ENCODE data around the gene NPIPA8.
"Not testable (repeated sequence)": the region's sequence is repeated elsewhere in the genome, so short reads cannot be mapped to it uniquely, and the experiment has no call there.

Gene NPIPA8

GRCh38 chr16:18336636-18337035, at the start of gene NPIPA8:
TSS of gene NPIPA8 (minus strand) at chr16:18336736. CDS start at chr16:18332662, 4,074 bp downstream.
- not testable (repeated sequence) for DNase-seq

GRCh38 chr16:18385285-18385684, 48.7 kb upstream of the NPIPA8 start:
- not testable (repeated sequence) for DNase-seq

DNA sequence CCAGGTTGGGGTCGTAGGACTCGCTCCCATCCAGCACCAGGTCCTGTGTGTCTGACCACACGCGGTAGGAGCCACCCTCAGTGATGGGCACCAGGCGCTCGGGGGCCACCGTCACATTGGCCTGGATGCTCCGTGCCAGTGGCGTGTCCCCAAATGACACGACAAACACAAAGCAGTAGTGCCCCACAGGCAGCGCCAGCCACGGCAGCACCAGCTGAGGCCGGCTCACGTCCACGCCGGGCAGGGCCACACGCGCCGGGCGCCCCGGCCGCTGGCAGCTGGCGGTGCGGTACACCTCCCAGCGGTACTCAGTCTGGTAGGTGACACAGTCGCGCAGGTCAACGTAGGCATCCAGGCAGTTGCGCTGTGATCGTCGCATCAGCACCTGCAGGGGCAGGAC, 48.3 kb upstream of the NPIPA8 start:
- not testable (repeated sequence) for DNase-seq

DNA sequence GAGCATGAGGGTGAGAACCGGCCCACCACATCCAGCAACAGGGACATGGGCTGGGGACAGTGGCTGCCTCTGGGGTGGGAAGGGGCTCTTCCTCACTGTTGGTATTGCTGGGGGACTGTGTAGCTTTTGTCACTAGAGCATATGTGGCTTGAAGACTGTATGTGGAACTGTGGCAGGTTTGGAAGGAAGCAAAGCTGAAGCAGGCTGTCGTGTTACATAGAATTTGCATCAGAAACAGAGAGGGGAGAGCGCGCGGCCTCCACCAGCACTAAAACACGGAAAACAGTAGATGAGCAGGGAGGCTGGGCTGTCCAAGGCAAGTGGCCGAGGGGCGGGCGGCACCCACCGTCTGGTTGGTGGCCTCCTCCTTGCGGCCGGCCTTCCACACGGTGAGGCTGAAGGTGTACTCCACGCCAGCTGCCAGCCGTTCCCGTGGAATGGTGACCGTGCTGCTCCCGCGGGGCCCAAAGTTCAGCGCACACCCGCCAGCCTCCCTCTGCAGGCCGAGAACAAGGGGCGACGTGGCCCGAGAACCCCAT, 47.6 kb upstream of the NPIPA8 start:
- DNase-seq, result not testable (repeated sequence)

DNA sequence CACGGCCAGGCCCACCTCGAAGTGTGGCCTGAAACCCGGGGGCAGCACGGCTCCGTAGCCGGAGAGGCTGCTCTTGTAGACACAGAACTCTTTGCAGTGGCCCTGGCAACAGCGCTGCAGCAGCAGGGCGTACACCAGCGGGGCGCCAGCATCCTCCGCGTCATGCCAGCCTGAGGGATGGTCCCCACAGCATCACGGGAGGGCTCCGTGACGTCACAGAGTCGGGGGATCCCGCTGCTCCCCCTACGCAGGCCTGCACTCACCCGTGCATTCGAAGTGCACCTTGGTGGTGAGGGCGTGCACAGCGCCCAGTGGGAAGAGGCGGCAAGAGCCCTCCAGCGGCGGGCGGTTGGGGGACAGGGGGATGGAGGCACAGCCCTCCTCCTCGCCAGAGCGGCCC, 46.2 kb upstream of the NPIPA8 start:
- DNase-seq, result not testable (repeated sequence)

DNA sequence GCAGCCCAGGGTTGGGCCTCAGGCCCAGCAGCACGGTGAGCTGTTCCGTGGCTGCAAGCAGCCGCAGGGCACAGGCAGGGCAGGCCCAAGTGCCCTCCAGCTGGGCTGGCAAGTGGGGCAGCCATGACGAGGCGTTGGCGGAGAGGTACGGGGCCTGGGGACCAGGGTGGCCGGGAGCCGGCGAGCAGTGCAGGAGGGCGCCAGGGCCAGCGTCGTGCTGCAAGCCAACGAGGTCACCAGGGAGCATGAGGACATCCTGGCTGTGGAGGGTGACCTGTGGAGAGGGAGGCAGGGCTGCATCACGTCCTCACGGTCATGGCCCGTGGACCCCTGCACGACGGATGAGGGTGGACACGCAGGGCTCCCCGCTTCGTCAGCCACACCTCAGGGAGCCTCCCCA, 11.2 kb upstream of the NPIPA8 start:
- DNase-seq, result not testable (repeated sequence)

DNA sequence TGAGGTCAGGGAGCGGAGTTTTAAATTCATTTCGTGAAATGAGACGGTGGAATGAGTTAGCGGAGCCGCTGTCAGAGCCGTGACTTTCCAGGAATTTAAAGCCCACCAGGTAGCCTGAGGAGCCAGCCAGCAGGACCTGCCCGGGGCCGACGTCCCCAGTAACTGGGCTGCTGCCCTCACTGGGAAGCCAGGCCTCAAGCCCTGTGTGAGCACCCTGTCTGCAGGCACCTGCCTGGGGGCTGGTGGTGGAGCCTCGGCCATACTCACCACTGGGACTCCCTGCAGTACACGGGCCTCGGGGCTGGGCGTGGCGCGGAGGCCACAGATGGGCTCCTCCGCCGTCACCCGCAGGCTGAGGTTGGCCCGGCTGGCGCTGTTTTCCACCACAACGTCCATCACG, 10.5 kb upstream of the NPIPA8 start:
- not testable (repeated sequence) for DNase-seq

- not testable (repeated sequence) for DNase-seq
Observed at GRCh38 chr16:18344634-18345033, 8.1 kb upstream of the NPIPA8 start.

- not testable (repeated sequence) for DNase-seq
Observed at GRCh38 chr16:18341986-18342385, 5.5 kb upstream of the NPIPA8 start.

DNA sequence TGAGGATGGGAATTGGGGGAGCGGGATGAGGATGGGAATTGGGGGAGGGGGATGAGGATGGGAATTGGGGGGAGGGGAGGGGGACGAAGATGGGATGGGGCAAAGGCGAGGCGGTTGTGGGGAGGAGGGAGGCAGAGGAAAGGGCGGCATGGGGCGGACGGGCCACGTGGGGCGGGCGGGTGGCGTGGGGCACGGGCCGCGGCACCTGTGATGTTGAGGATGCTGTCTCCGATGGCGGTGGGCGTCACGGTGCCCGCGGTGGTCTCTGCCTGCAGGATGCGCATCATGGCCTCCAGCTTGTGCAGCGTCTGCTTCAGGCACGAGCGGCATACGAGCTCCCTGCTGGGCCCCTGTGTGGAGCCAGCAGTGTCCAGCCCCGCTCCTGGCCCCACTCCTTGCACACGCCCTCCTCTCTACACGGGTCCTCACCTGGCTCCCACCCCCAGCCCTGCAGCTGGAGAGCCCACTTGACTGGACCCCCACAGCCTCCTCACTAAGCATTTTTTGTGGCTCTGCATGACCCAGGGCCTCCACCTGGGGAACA, 5.0 kb upstream of the NPIPA8 start:
- not testable (repeated sequence) for DNase-seq

DNA sequence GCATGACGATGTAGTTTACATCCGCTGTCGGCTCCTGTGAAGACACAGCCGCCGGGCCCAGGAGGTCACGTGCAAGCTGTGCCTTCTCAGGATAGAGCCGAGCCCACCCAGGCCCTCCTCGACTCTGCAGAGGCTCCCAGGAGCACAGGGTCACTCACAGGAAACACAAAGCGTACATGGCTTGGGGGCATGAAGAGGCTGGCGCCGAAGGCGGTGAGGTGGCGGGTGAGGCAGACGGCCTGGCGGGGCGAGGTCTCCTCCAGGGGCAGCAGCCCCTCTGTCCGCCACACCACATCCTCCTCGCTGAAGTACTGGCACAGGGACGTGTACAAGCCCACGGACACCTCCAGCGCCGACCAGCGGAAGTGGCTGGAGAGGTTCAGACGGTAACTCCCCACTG, 2.7 kb upstream of the NPIPA8 start:
- not testable (repeated sequence) for DNase-seq

- not testable (repeated sequence) for DNase-seq
Observed at GRCh38 chr16:18311811-18312210, 24.7 kb downstream of the NPIPA8 start.

GRCh38 chr16:18309159-18309558, 27.4 kb downstream of the NPIPA8 start:
- DNase-seq, result not testable (repeated sequence)

DNA sequence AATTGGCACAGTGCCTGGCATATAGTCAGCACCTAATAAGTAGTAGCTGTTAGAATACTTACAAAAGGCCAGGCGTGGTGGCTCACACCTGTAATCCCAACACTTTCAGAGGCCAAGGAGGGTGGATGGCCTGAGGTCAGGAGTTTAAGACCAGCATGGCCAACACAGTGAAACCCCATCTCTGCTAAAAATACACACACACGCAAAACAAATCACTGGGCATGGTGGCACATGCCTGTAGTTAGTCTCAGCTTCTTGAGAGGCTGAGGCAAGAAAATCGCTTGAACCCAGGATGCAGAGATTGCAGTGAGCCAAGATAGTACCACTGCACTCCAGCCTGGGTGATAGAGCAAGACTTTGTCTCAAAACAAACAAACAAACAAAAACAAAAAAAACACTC, 29.3 kb downstream of the NPIPA8 start:
- not testable (repeated sequence) for DNase-seq

- not testable (repeated sequence) for DNase-seq
Observed at GRCh38 chr16:18306066-18306465, 30.5 kb downstream of the NPIPA8 start.

DNA sequence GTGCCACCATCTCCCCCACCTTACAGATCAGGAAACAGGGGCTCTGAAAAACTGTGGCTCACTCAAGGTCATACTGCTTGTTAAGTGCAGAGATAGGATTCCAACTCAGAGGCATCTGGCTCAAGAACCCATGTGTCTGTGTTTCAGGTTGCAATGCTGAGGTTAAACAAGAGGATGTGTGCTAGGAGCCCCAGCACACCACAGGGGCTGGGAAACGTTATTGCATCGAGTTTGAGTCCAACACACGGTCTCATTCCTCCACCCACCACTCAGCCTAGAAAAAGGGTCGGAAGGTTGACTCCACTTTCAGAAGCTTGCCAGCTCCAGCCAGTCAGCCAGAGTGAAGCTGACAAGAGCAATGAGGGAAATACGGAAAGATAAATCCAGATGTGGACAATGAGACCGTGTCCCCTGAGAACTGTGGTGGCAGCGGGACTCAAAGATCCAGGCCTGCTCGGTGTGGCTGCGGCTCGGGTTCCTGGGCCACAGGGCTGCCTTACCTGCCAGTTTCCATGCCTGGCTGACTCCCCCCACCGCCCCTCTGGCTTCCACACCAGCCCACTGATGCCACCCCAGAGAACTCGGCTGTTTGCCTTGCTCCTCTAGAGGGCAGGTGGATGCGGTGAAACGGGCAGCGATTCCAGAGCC, 33.4 kb downstream of the NPIPA8 start:
- not testable (repeated sequence) for DNase-seq

DNA sequence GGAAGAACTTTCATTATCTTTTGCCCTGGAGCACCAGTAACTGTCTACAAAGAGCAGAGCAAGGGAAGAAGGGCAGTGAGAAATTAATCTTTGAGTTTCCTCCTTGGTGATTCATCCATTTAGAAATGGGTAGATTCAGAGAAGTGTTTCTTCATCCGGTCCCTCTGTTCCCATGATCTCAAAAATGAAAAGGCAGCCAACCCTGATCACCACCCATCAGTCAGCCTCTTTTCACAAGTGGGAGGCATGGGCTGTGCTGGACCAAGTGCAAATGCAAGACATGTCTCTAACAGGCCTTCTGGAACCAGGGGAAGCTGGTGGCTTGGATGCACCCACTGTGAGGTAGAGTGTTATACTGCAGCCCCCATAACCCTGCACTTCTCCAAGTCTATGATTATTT, 38.8 kb downstream of the NPIPA8 start:
- not testable (repeated sequence) for DNase-seq

GRCh38 chr16:18296931-18297330, 39.6 kb downstream of the NPIPA8 start:
- not testable (repeated sequence) for DNase-seq

GRCh38 chr16:18294371-18294770, 42.2 kb downstream of the NPIPA8 start:
- DNase-seq, result not testable (repeated sequence)

DNA sequence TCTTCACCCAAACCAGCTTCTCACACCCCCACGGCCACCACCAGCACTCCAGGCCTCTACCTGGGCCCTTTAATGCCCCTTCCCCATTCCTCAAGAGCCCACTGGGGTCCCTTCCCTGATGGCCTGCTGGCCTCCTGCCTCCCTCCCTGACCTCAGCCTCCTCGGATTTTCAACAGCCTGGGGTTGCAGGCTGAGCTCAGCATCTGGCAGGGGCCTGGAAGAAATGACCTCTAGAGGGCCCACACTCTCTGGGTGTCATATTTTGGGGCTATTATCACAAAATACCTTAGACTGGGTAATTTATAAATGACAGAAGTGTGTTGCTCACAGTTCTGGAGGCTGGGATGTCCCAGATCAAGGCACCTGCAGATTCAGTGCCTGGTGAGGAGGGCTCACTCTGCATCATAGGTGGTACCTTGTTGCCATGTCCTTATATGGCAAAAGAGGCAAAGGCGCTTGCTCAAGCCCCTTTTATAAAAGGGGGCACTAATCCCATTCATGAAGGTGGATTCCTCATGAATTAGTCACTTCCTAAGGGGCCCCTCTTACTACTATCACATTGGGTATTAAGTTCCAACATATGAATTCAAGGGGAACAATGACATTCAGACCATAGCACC, 43.1 kb downstream of the NPIPA8 start:
- not testable (repeated sequence) for DNase-seq

GRCh38 chr16:18290959-18291358, 45.6 kb downstream of the NPIPA8 start:
- DNase-seq, result not testable (repeated sequence)

GRCh38 chr16:18286342-18286741, 50.2 kb downstream of the NPIPA8 start:
- DNase-seq, result not testable (repeated sequence)

GRCh38 chr16:18280319-18280718, 56.2 kb downstream of the NPIPA8 start:
- not testable (repeated sequence) for DNase-seq

DNA sequence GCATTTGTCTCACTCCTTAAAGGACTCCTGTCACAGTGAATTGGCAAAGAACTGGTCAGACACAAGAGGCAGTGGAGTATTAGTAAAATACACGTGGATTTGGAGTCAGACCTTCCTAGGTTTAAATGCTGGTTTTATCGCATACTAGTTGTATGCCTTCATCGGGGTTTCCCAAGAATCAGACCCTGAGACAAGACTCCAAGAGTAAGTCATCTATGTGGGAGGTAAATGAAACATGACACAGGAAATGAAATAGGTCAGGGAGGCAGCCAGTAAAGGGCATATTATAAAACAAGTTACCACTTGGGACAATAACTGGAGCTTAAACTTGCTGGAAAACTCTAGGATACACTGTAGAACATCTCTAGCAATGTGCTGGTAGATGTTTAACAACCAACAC, 59.8 kb downstream of the NPIPA8 start:
- DNase-seq, result not testable (repeated sequence)

All from NCI-H774 (cell line).